ENCODE measurements around the gene PLXNA4.

Gene PLXNA4

GRCh38 chr7:132544999-132545398 lies 31.3 kb downstream of the PLXNA4 start:
- TF ChIP-seq CTCF (conservative IDR thresholded peaks at IDR 0.05), result no peak

GRCh38 chr7:132544025-132544424 lies 32.2 kb downstream of the PLXNA4 start:
- TF ChIP-seq CTCF (conservative IDR thresholded peaks at IDR 0.05), result no peak
- no peak overlapping the region for H3K27ac ChIP-seq

More at GRCh38 chr7:132544999-132545398, 31.3 kb downstream of the PLXNA4 start:
- no peak overlapping the region for H3K27ac ChIP-seq

- TF ChIP-seq CTCF (conservative IDR thresholded peaks at IDR 0.05), result no peak
- H3K27ac ChIP-seq, result no peak overlapping the region
These were observed 33.4 kb downstream of the PLXNA4 start for GRCh38 chr7:132542895-132543294.

GRCh38 chr7:132541656-132542055 lies 34.6 kb downstream of the PLXNA4 start:
- TF ChIP-seq CTCF (conservative IDR thresholded peaks at IDR 0.05), result no peak
- H3K27ac ChIP-seq, result no peak overlapping the region

GRCh38 chr7:132537456-132538145 lies 38.7 kb downstream of the PLXNA4 start:
- no peak for TF ChIP-seq CTCF (conservative IDR thresholded peaks at IDR 0.05)
- no peak overlapping the region for H3K27ac ChIP-seq

GRCh38 chr7:132536654-132537395 lies 39.4 kb downstream of the PLXNA4 start:
- H3K27ac ChIP-seq, result no peak overlapping the region
- no peak for TF ChIP-seq CTCF (conservative IDR thresholded peaks at IDR 0.05)

GRCh38 chr7:132533916-132534315 lies 42.4 kb downstream of the PLXNA4 start:
- no peak for TF ChIP-seq CTCF (conservative IDR thresholded peaks at IDR 0.05)
- no peak overlapping the region for H3K27ac ChIP-seq
